Skin epidermis (tissue), 12 donors: ENCODE data around the gene GIPC3.
A peak's percentile ranks its signal among the peaks of the same experiment; 100 is the strongest.

Experiments used
- H3K27ac ChIP-seq, 21 experiments: fragments of 200-600 bp; sonication (generic) in 11 of 21; one replicate each; pipeline ENCODE4 v1.5.0; 2020; ENCODE audit warnings: mild to moderate bottlenecking in 3 of 21, inconsistent platforms in 2 of 21, moderate library complexity in 2 of 21
- H3K4me3 ChIP-seq, 7 experiments: fragments of 200-600 bp; sonication (generic) in 2 of 7; one replicate each; pipeline ENCODE4 v1.5.0; 2020; ENCODE audit warnings: inconsistent platforms in 2 of 7, mild to moderate bottlenecking in 2 of 7, moderate library complexity in 1 of 7

The GIPC3 gene

DNA sequence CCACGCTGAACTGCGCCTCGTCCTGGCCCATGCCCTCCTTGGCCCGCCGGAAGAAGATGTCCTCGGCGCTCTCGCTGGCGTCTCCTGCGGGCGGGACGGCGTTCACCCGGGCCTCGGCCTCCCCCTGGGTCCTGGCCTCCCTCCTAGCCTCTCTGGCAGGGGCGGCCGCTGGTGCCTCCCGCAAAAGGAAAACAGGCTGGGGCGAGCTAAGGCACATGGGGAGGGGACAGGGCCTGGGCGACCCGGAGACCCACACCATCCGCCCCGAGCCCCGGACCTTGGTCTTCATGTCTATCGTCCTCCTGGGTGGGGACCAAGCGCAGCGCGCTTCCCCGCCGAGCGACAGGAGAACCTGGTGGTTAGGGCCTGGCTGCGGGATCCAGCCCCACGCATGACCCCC lies 27.1 kb downstream of the GIPC3 start:
- no peak overlapping the region for H3K4me3 ChIP-seq
- H3K27ac ChIP-seq = no peak overlapping the region

DNA sequence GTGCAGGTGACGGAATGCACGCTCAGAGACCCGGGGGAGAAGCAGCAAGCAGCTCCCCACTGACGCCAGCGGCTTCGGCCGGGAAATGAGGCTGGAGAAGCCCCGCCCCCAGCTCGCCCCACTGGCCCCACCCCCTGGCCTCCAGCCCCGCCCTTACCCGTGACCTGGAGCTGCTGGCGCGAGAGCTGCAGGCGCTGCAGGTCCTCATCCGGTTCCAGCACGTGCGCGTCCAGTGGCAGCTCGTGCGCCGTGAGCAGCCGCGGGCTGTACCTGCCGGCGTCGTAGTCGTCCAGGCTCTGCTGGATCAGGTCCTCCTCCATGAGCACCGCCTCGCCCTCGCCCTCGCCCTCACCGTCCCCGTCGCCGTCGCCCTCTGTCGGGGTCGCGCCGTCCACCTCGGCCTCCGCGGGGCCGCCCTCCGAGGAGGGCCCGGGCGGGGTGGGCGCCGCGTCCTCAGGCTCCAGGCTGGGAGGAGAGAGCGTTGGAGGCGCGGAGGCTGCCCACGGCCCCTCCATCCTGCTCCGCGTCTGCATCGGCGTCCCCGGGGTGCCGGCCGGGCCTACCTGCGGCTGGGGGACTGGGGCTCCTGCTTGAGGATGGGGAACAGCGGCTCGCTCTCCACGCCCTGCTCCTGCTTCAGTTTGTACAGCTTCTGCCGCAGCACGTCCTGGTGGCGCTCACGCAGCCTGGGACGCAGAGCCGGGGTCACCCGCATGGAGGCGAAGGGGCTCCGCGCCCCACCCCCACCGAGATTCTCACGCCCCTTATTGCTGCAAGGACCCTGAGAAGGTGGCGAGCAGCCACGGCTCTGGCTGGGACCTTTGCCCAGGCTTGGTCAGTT lies 27.8 kb downstream of the GIPC3 start:
- H3K27ac ChIP-seq = no peak overlapping the region
- no peak overlapping the region for H3K4me3 ChIP-seq

DNA sequence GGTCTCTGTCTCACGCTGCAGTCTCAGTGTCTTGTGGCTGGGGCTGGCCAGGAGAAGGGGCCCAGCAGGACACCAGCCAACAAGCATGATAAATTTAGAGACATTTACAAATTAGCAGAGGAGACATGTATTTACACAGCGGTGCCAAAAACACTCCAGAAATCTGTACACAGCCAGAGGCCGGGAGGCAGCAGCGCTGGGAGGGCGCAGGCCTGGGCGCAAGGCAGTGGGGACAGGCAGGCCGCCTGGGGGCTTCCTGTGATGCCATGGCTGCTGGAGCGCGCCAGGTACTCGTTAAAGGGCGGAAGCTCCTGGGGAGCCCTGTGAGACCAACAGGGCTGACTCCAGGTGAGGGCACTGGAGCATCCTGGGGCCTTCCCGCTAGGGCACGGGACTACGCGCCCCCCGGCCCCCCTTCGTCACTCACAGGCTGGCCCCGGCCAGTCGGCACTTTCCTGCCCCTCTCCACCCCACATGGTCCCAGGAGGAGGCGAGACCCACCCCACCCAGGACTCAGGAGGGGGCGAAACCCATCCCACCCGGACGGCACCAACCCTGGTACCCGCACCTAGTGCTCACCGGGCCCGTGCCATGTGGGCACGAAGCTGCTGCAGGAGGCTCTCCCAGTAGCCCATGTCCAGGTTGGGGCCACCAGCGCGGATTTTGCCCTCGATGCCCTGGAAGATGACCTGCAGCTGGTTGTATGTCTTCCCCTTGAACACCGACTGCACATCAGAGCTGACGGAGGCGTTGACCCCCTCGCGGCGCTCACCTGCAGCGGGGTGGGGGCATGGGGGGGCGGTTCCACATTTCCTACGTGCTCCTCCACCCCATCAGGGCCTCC lies 28.8 kb downstream of the GIPC3 start:
- H3K27ac ChIP-seq = no peak overlapping the region
- no peak overlapping the region for H3K4me3 ChIP-seq

DNA sequence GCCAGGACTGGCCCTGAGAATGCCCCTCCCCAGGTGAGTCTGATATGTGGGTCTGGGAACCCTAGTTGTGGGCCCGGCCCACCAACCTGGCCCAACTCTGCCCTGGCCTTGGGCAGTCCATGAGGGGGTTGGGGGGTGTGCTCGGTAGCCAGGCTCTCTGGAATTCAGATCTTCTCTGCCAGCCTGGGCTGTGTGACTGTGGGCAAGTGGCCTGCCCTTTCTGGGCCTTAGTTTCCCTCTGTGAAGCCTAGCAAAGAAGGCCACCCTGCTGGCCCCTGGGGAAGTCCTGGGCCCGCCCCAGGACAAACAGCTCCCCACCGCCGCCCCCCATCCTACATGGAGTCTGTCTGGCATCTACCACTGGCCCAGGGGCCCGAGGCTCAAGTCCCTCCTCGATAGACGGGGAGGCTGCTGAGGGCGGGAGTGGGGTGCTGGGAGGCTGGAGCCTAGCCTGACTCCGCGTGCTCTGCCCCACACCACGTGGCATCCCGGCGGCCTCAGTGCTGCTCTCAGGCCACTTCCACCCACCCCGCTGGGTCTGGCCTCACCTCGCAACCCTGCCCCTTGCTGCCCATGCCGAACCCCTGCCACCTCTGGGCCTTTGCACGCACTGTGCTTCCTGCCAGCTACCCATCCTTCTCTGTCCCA lies 29.7 kb downstream of the GIPC3 start:
- Histone ChIP-seq H3K27ac (no peak overlapping the region), H3K4me3 (no peak overlapping the region)

DNA sequence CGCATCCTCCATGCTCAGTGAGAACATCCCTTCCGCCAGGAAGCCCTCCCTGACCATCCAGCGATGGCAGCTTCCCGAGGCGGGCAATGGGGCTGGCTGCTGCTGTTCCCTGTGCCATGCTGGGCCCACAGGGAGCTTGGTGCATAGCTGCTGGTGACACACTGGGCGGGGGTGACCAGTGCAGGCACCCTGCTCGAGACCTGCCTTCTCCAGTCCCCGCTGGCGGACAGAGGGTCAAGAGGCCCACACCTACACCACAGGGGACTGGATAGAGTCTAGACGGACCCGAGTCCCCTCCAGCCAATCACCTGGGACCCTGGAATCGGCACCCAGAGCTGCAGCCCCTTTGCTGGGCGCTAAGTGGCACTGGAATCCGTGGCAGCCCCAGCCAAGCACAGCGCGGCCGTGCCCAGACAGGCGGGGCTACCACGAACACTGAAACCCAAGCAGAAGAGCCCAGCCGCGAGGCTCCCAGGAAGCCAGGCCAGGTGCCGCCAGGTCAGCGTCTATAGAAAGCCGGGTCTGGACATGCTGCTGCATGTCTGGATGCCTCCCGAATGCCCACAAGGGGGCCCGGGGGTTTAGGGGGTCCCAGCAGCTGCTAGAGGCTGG lies 30.4 kb downstream of the GIPC3 start:
- no peak overlapping the region for H3K27ac ChIP-seq
- no peak overlapping the region for H3K4me3 ChIP-seq

DNA sequence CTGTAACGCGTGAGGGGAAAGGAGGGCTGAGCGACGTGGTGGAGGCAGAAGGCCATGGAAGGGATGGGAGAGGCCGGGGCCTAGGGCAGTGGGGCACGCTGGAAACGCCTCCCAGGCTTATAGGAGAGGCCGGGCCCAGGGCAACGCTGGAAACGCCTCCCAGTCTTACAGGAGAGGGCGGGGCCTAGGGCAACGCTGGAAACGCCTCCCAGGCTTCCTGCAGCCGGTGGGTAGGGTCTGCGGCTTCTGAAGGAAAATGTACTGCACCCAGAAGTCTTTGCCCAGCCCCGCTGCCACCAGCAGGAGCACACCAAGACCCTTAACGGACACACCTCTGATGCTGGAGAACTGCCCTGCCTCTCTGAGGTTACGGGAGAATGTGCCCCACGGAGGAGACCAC lies 32.2 kb downstream of the GIPC3 start:
- no peak overlapping the region for H3K27ac ChIP-seq
- H3K4me3 ChIP-seq = no peak overlapping the region

DNA sequence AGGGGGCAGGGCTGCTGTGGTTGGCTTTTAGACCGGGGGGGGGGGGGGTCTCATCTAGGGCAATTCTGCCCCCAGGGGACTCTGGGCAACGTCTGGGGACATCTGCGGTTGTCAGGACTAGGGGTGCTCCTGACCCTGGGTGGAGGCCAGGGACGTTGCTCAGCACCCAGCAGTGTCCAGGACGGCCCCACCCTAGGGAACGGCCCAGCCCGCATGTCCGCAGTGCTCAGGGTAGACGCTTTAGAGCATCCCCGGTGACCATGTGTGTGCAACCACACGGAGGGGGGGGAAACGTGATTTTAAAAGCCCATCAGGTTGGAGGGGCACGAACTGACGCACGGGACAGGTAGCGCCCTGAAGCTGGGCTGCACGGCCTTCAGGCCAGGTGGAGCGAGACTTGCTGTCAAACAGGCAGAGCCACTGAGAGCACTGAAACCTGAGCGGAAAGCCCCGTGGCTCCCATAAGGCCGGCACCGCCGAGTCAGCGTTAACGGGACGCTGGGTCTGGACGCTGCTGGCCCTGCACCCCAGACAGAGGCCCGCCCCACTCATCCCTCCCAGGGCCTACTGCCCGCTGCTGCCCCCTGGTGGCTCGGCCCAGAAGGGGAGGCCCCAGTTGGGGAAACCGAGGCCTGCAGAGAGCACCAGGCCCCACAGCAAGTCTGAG lies 33.0 kb downstream of the GIPC3 start:
- Histone ChIP-seq H3K4me3 (no peak overlapping the region), H3K27ac (no peak overlapping the region)

DNA sequence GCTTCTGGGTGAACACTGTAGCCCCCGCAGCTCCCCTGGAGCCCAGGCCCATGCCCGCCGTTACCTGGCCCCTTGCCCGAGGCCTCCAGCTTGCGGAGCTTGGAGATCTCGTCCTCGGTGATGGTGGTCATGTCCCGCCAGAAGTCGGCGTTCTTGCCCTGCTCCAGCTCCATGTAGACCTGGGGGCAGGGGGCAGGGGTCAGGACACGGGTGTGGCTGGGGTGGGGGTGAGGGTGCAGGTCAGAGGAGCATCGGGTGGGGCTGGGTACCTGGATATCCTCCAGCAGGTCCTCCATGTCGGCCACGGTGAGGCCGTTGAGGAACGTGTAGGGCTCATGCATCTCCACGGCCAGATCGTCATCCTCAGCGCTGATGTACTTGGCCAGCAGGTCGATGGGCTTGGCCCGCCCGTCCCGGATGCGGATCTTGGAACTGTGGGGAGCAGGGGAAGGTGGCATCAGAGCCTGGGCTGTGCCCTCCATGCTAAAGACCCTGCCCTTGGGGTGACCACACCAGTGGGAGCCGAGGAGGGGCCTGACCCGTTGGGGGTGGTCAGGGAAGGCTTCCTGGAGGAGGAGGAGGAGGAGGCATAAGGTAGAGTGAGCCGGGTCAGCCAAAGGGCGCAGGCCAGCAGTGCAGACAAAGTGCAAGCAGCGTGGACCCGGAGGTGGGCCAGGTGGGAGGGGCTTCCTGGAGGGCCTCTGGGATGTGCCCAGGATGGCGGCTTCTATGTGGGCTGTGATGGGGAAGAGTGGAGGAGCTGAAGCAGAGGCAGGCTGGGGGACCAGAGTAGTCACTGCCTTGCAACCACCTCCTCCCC lies 33.7 kb downstream of the GIPC3 start:
- no peak overlapping the region for H3K27ac ChIP-seq
- no peak overlapping the region for H3K4me3 ChIP-seq

DNA sequence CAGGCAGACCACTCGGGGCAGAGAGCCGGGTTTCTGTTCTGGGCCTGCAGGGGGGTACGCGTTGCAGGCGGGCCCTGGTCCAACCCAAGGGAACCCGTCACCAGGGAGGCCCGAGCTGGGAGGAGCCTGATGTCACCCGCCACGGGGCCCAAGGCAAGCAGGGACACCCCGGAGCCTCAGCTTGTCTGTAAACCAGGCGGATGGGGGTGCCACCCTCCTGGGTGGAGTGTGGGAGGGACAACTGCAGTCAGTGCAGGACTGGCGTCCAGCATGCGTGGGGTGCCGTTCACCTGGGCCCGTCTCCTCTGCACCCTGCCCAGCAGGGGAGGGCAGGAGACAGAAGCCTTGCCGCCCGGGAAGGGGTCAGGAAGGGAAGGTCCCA lies 34.3 kb downstream of the GIPC3 start:
- no peak overlapping the region for H3K27ac ChIP-seq
- no peak overlapping the region for H3K4me3 ChIP-seq

DNA sequence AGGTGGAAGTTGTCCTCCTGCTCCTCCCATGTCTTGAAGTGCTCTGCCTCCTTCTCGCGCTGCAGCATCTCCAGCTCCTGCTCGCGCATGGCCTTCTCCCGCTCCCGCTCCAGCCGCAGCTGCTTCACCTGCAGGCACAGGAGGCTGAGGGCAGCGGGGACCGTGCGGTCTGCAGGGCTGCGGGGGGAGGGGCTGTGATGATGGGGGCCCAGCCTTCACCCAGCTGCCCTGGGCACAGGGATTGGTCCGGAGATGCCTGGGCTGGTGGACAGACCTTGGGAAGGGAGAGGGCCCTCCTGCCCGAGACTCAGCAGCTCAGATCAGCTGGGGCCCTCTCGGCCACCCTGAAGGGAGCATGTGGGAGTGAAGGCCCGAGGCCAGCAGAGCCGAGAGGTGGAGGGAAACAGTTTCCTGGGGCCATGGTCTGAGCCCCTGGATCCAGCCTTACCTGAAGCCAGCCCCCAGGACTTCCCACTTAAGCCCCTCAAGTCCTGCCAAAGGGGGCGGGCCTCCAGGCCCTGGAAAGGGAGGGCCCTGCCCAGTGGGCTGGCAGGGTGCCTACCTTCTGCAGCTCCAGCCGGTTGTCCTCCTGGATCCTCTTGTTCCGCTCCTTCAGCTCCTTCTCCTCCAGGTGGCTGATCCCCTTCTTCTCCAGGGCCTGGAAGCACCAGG lies 35.0 kb downstream of the GIPC3 start:
- H3K4me3 ChIP-seq = no peak overlapping the region
- no peak overlapping the region for H3K27ac ChIP-seq

DNA sequence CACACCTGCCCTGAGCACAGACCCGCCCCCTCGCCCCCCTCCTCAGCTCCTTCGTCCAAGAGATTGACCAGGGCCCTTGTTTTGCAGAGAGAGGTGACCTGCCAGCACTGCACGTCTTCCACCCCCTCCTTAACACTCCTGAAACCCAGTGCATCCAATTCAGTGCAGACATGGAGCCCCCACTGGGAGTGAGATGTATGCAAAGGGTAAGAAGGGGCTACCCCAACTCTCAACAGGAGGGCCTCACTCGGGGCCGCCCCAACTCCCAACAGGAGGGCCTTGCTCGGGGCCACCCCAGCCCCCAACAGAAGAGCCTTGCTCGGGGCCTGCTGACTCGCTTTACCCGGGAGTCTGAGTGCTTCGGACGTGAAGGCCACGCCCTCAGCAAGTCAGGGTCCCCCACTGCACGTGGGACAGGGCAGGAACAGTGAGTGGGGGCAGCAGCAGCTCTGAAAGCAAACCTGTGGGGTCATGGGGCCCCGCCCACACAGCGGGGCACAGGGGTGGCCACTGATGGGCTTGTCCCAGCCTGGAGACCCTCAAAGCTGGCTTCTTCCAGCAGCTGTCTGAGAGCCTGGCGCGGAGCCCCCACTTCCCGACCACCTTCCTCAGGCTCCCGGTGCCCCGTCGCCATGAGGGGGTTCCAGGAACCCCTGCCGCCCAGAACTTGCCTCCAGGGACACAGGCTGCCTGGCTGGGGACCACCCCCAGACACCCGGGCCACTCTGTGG lies 35.7 kb downstream of the GIPC3 start:
- Histone ChIP-seq H3K27ac (no peak overlapping the region), H3K4me3 (no peak overlapping the region)

DNA sequence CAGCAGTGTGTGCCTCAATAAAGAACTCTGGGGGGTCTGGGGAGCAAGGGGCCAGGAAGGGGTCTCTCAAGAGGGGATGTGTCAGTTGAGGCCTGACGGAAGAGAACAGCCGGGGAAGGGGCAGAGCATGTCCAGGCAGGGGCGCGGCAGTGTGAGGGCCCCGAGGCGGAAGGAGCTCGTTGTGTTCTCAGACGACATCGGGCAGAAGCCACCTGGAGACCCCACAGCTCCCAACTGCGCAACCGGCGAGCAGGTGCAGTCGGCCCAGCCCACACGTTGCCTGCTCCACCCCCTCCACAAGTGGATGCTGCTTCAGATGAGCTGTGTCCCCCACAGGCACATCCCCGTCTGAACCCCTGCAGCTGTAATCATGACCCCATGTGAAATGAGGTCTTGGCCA lies 36.4 kb downstream of the GIPC3 start:
- Histone ChIP-seq H3K4me3 (no peak overlapping the region), H3K27ac (no peak overlapping the region)

DNA sequence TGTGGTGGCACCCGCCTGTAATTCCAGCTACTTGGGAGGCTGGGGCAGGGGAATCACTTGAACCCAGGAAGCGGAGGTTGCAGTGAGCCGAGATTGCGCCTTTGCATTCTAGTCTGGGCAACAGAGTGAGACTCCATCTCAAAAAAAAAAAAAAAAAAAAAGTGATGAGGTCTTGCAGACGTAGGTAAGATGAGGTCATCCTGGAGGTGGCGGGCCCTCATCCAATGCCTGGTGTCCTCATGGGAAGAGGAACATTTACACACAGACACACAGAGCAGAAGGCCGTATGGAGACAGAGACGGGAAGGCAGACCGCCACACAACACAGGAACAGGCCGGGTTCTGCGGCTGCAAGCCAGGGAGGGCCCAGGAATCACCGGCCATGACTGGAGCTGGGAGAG lies 36.9 kb downstream of the GIPC3 start:
- no peak overlapping the region for H3K27ac ChIP-seq
- H3K4me3 ChIP-seq = no peak overlapping the region

DNA sequence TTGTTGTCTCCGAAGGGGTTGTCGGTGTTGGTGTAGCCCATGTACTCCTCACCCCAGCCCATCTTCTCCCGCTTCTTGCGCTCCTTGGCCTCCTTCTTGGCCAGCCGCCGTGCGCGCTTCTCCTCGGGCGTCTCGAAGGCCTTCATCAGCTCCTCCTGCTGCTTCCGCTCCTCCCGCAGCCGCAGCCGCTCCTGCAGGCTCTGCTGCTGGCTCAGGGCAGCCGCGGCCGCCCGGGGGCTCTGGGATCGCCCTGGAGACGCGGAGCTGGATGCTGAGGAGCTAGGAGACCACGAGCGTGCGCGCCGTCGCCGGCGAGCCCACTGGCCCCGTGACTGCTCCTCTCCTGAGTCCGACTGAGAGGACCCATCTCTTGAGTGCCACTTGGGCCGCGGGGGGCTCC lies 38.4 kb downstream of the GIPC3 start:
- Histone ChIP-seq H3K27ac (no peak overlapping the region), H3K4me3 (no peak overlapping the region)

DNA sequence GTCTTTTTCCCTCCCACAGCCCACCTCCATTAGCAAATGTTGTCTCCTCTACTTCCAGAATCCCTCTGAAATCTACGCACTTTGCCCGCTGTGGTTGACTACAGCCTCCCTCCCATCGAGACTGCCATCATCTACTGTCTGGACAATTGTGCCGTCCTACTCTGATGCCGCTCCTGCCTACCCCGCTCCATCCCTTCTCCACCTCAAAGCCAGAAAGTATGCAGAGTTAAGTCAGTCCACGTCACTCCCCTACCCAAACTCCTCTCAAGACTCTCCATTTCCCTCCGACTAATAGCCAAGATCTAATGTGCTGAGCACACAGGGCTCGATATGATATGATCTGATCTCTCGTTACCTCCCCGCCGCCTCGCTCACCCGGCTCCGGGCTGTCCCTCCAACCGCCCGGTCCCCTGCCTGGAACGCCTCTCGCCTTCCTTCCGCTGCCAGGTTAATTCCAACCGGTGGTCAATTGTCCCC lies 40.8 kb downstream of the GIPC3 start:
- Histone ChIP-seq H3K27ac (peak overlapping the region; percentile 76 to 100 (median 94)), H3K4me3 (peak overlapping the region; percentile 60 to 98 (median 88))

DNA sequence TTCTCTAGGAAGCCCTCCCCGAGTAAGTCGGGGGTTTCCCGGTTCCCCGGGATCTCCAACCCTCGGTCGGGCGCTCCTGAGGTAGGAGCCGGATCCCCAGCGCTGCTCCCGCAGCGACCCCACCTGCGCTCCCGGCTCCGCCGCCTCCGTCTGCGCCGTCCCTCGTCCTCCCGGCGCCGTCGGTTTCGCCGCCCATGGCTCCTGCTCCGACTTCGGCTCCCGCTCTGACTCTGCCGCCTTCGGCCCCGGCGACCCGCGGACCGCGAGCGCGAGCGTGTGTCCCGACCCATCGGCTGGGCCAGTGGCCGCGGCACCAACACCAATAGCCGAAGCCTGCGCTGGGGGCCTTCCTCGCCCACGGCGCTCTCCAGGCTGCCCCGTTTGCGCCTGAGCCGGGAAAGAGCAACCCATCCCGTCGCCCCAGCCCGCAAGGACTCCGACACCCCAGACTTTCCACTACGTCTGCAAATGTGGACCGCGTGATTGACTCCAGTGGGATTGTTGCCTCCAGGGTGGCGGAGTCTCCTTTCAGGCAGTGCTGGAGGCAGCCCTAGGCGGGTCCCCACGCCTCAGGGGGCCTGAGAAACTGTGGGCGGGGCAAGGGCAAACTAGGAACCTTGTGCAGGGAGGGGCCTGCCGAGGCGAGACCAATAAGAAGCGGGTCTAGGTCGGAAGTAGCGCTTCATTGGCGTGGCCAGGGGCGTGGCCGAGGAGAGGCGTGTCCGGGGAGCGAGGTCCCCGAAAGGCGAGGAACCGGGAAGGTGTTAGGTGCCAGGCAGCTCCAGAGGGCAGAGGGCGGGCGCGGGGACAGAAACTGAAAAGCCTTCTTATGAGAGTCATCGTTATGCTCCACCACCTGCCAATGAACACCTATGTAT lies 41.4 kb downstream of the GIPC3 start, which contains the start of gene CACTIN:
CACTIN (minus strand) TSS at position 318 of the 878 bp plus-strand sequence; CDS start at position 290, 28 bp downstream.
- Histone ChIP-seq H3K27ac (peak within 1 kb of the TSS; percentile 76 to 100 (median 94)), H3K4me3 (peak within 1 kb of the TSS; percentile 60 to 98 (median 88))
